Left ventricle myocardium inferior (tissue), 1 donor: ENCODE results near the gene GRM8. TPM values are rescaled to one million over a fixed set of nuclear protein-coding genes. Genes with fewer than 3 reads are reported as not detected.

Experiments used
- DNase-seq: peaks from one replicate; pipeline ENCODE4 v3.0.0-alpha.2; 2020
- H3K27ac ChIP-seq: fragments of 200-600 bp; replicated peaks from 2 replicates; pipeline ENCODE4 v1.8.0; 2021
- H3K27me3 ChIP-seq: fragments of 200-600 bp; 2 replicates; pipeline ENCODE4 v1.8.0; 2021; ENCODE audit warnings: low read depth
- H3K36me3 ChIP-seq: fragments of 200-600 bp; 2 replicates; pipeline ENCODE4 v1.8.0; 2021
- H3K4me1 ChIP-seq: fragments of 200-600 bp; 2 replicates; pipeline ENCODE4 v1.8.0; 2021
- H3K4me3 ChIP-seq: fragments of 200-600 bp; 2 replicates; pipeline ENCODE4 v1.8.0; 2021; ENCODE audit warnings: mild to moderate bottlenecking, moderate library complexity
- H3K9me3 ChIP-seq: fragments of 200-600 bp; replicated peaks from 2 replicates; pipeline ENCODE4 v1.8.0; 2021
- intact Hi-C: fragments of 100-400 bp; cut with micrococcal nuclease; formaldehyde crosslinking; loops from one replicate; pipeline ENCODE4 v1.11.0; 2022
- total RNA-seq: library from RNA; stranded (reverse); fragmentation: NEBNext Ultra II Directional; extraction: Animal tissue kit (Norgen Biotek cat#: 25700); gene quantifications from one replicate; pipeline ENCODE4 v1.2.1, GENCODE V29; 2021
- TF ChIP-seq, protein P1 (sequence below): fragments of 200-600 bp; IDR thresholded peaks from 2 replicates; pipeline ENCODE4 v1.8.0; 2021; ENCODE audit warnings: antibody characterized with exemption, mild to moderate bottlenecking, borderline replicate concordance
- donor health status: DM: no; HTN: yes; CAD: no; lungs with severe emphysema.

The GRM8 gene
- total RNA-seq, 1 donor from 2014 or later: 0.69 TPM

DNA sequence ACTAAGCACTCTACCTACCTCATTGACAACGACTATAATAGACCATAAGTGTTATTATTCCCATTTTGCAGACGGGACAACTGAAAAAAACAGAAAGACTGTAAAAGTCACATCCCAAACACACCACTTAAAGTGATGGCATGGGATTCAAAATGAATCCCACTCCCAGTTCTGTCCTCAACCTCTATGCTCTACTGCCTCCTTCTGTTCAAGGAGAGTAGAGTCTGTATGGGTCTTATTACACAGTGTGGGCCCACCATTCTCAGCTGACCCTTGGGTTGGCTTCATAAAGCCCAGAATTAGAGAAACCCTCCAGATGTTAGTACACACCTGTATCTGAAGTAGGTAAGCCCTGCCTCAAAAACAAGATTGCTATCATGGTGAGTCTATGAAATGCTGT, 102.2 kb downstream of the GRM8 start:
- TF ChIP-seq, protein P1, sequence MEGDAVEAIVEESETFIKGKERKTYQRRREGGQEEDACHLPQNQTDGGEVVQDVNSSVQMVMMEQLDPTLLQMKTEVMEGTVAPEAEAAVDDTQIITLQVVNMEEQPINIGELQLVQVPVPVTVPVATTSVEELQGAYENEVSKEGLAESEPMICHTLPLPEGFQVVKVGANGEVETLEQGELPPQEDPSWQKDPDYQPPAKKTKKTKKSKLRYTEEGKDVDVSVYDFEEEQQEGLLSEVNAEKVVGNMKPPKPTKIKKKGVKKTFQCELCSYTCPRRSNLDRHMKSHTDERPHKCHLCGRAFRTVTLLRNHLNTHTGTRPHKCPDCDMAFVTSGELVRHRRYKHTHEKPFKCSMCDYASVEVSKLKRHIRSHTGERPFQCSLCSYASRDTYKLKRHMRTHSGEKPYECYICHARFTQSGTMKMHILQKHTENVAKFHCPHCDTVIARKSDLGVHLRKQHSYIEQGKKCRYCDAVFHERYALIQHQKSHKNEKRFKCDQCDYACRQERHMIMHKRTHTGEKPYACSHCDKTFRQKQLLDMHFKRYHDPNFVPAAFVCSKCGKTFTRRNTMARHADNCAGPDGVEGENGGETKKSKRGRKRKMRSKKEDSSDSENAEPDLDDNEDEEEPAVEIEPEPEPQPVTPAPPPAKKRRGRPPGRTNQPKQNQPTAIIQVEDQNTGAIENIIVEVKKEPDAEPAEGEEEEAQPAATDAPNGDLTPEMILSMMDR: no peak
- no peaks in the 10 kb centered on the region for H3K36me3 ChIP-seq
- no peak overlapping the region for H3K27ac ChIP-seq
- intact Hi-C loops: no loop called here
- no peaks in the 10 kb centered on the region for H3K4me1 ChIP-seq
- no peak overlapping the region for H3K4me3 ChIP-seq
- no peaks in the 10 kb centered on the region for H3K9me3 ChIP-seq
- H3K27me3 ChIP-seq: peaks cover 4% of the 10 kb centered on the region
- DNase-seq: no peak

DNA sequence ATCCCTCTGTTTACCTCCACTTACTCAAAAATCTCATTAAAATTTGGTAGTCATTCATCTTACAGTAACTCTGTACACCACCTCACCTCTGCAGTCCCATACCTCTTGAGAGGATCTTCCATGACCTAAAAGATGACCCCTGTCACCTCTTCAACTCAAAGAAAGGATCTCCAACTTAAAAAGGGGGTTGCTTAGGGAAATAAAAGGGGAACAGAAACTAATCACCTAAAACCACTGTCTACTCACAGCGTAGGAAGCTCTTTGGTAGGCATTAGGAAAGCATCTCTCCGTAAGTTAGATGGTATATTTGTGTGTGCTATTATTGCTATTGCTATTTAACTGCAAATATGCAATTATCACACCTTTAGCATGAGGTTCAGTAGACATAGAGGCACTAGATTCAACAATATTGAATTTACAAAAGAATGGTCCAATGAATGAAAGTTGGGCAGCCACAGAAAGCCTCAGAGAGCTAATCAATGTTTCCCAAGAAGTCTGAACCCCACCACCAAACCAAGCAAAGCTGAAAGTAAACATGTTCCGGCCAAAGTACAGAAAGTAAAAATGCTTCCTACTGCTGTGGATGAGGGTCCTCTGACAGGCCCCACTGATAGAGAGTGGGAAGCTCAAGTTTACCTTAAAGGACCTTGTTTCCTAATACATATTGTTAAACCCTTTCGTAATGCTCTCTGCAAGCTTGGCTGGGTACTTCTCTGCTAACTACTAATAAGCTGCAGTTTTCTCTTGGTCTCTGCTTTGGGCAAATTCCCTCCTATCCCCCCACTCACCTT, 105.8 kb downstream of the GRM8 start:
- DNase-seq: no peak
- H3K9me3 ChIP-seq: no peaks in the 10 kb centered on the region
- TF ChIP-seq, protein P1: no peak
- H3K4me3 ChIP-seq: no peak overlapping the region
- H3K4me1 ChIP-seq: no peaks in the 10 kb centered on the region
- no peaks in the 10 kb centered on the region for H3K36me3 ChIP-seq
- intact Hi-C loops: no loop called here
- H3K27me3 ChIP-seq: peaks cover 4% of the 10 kb centered on the region
- no peak overlapping the region for H3K27ac ChIP-seq

DNA sequence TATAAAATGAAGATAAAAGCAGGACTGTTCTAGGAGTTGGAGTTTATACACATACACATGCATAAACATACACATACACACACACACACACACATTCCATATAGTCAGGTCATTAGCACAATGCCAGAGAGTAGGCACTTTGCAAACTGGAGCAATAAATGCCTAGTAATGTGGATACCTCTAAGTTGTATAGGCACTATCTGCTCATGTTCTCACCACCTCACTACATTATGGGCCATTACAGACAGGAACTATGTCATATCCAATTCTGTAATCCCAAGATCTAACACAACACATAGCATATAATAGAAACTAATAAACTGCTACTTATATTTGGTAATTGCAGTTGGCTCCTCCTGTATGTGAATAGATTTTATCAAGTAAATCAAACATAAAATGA, 115.6 kb downstream of the GRM8 start:
- TF ChIP-seq, protein P1: no peak
- Histone ChIP-seq H3K9me3 (no peaks in the 10 kb centered on the region), H3K4me3 (no peak overlapping the region), H3K36me3 (no peaks in the 10 kb centered on the region), H3K27ac (no peak overlapping the region), H3K27me3 (no peaks in the 10 kb centered on the region), H3K4me1 (no peaks in the 10 kb centered on the region)
- intact Hi-C loops: no loop called here
- no peak for DNase-seq

DNA sequence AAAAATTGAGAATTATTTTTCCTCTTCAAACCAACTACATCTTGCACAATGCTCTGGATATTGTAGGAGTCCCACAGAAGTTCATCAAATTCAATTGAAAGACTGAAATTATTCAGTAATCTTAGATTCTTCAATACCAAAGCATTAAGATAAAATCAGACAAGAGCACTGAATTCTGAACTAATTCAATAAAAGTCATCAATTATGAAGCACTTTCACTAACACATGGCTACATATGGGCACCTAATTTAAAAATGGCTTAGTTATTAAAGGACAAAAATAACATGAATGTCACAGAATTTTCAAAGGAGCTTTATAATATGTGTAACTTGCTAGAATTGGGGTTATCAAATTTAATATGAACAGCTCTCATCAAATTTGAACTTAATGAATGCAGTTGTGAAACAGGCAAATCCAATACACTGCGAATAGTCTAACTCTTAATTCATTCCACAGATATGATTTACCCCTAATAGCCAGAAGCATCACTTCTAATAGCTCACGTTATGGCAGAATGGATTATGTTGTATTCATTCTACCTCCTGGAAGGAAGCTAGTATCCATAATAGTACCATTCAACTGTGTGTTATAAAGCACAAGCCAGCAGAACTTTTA, 116.8 kb downstream of the GRM8 start:
- Histone ChIP-seq H3K27ac (no peak overlapping the region), H3K27me3 (no peaks in the 10 kb centered on the region), H3K4me1 (no peaks in the 10 kb centered on the region), H3K36me3 (no peaks in the 10 kb centered on the region), H3K9me3 (no peaks in the 10 kb centered on the region), H3K4me3 (no peak overlapping the region)
- DNase-seq: no peak
- TF ChIP-seq, protein P1: no peak
- intact Hi-C loops: no loop called here

DNA sequence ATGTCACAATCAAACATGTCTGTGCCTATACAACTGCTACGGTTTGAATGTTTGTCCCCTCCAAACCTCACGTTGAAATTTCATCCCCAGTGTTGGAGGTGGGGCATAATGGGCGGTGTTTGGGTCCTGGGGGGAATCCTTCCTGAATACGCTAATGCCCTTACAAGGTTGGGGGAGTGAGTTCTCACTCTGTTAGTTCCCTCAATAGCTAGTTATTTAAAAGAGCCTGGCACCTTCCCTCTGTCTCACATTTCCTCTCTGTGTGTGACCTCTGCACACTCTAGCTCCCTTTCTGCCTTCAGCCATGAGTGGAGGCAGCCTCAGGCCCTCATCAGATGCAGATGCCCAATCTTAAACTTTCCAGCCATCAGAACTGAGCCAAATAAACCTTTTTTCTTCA, 129.5 kb downstream of the GRM8 start:
- intact Hi-C loops: no loop called here
- Histone ChIP-seq H3K27ac (no peak overlapping the region), H3K36me3 (no peaks in the 10 kb centered on the region), H3K27me3 (no peaks in the 10 kb centered on the region), H3K4me3 (no peak overlapping the region), H3K4me1 (no peaks in the 10 kb centered on the region), H3K9me3 (no peaks in the 10 kb centered on the region)
- DNase-seq: no peak
- TF ChIP-seq, protein P1: no peak
